Neural cell (in vitro differentiated cells): ENCODE measurements around the gene RMI2. TPM values are rescaled to one million over a fixed set of nuclear protein-coding genes. Genes with fewer than 3 reads are reported as not detected.

Experiments
- H2AFZ ChIP-seq: fragments of 200-600, 300-800 bp; sonication (generic), shearing (Covaris generic); 2 replicates; pipeline ENCODE4 v1.6.0; 2014; ENCODE audit warnings: low read depth, mild to moderate bottlenecking, antibody characterized with exemption, low read length, moderate library complexity
- H3F3A ChIP-seq: fragments of 200-600 bp; shearing (Covaris generic); 2 replicates; pipeline ENCODE4 v1.6.1; 2016; ENCODE audit warnings: mild to moderate bottlenecking, moderate library complexity, mixed read lengths, antibody characterized with exemption, low read length; ENCODE audit not compliant: insufficient read depth, poor library complexity, severe bottlenecking
- H3K27ac ChIP-seq: fragments of 200-600, 300-800 bp; sonication (generic), shearing (Covaris generic); 2 replicates; pipeline ENCODE4 v1.5.1; 2014; ENCODE audit warnings: mild to moderate bottlenecking, low read length, moderate library complexity
- H3K27me3 ChIP-seq: fragments of 300-800, 200-600 bp; sonication (generic), shearing (Covaris generic); 2 replicates; pipeline ENCODE4 v1.6.0; 2014; ENCODE audit warnings: mild to moderate bottlenecking, low read depth, low read length, moderate library complexity; ENCODE audit not compliant: insufficient read depth
- H3K36me3 ChIP-seq: fragments of 300-800, 200-600 bp; sonication (generic), shearing (Covaris generic); 2 replicates; pipeline ENCODE4 v1.5.1; 2014; ENCODE audit warnings: mild to moderate bottlenecking, antibody characterized with exemption, low read length, moderate library complexity; ENCODE audit not compliant: insufficient read depth
- H3K4me2 ChIP-seq: fragments of 300-800, 200-600 bp; sonication (generic), shearing (Covaris generic); 2 replicates; pipeline ENCODE4 v1.6.0; 2014; ENCODE audit warnings: mild to moderate bottlenecking, low read length
- H3K4me3 ChIP-seq: fragments of 300-800, 200-600 bp; sonication (generic), shearing (Covaris generic); 2 replicates; pipeline ENCODE4 v1.5.1; 2014; ENCODE audit warnings: mild to moderate bottlenecking, low read length, moderate library complexity
- H3K79me2 ChIP-seq: fragments of 200-600 bp; shearing (Covaris generic); replicated peaks from 2 replicates; pipeline ENCODE4 v1.6.0; 2014; ENCODE audit warnings: mild to moderate bottlenecking, low read length, moderate library complexity; ENCODE audit not compliant: insufficient read depth
- H3K9ac ChIP-seq: fragments of 300-800, 200-600 bp; sonication (generic), shearing (Covaris generic); 2 replicates; pipeline ENCODE4 v1.6.1; 2016; ENCODE audit warnings: mild to moderate bottlenecking, low read length, mixed read lengths
- H3K9me2 ChIP-seq: fragments of 200-600 bp; shearing (Covaris generic); 2 replicates; pipeline ENCODE4 v1.6.1; 2016; ENCODE audit warnings: mild to moderate bottlenecking, low read length, mixed read lengths; ENCODE audit not compliant: insufficient read depth
- H3K9me3 ChIP-seq: fragments of 200-600, 300-800 bp; sonication (generic), shearing (Covaris generic); 2 replicates; pipeline ENCODE4 v1.6.1; 2016; ENCODE audit warnings: mild to moderate bottlenecking, mixed run types, low read length, moderate library complexity, mixed read lengths
- H4K20me1 ChIP-seq: fragments of 200-600 bp; shearing (Covaris generic); 2 replicates; pipeline ENCODE4 v1.6.1; 2016; ENCODE audit warnings: mild to moderate bottlenecking, mixed run types; ENCODE audit not compliant: insufficient read depth
- EP300 ChIP-seq: fragments of 450-650 bp; conservative IDR thresholded peaks from 2 replicates; pipeline ENCODE4 v1.6.1; 2014; ENCODE audit warnings: antibody characterized with exemption, mild to moderate bottlenecking, moderate library complexity; ENCODE audit not compliant: poor library complexity, severe bottlenecking
- EZH2 ChIP-seq: fragments of 200-600, 300-800 bp; shearing (Covaris generic), sonication (generic); IDR thresholded peaks from 2 replicates; pipeline ENCODE4 v1.6.1; 2014; ENCODE audit warnings: antibody characterized with exemption, low read length, borderline replicate concordance, mild to moderate bottlenecking; ENCODE audit not compliant: insufficient read depth, poor library complexity, severe bottlenecking
- MXI1 ChIP-seq: fragments of 450-650 bp; conservative IDR thresholded peaks from 2 replicates; pipeline ENCODE4 v1.6.1; 2014; ENCODE audit warnings: antibody characterized with exemption, mild to moderate bottlenecking; ENCODE audit not compliant: poor library complexity, severe bottlenecking
- POLR2AphosphoS5 ChIP-seq: IDR thresholded peaks from 2 replicates; pipeline ENCODE4 v1.6.1; 2012
- RAD21 ChIP-seq: fragments of 450-650 bp; conservative IDR thresholded peaks from 2 replicates; pipeline ENCODE4 v1.6.1; 2014; ENCODE audit warnings: antibody characterized with exemption, mild to moderate bottlenecking, moderate library complexity
- SMC3 ChIP-seq: fragments of 450-650 bp; conservative IDR thresholded peaks from 2 replicates; pipeline ENCODE4 v1.6.1; 2014; ENCODE audit warnings: antibody characterized with exemption, mild to moderate bottlenecking, moderate library complexity; ENCODE audit not compliant: poor library complexity
- TAF1 ChIP-seq: IDR thresholded peaks from 2 replicates; pipeline ENCODE4 v1.6.1; 2012; ENCODE audit warnings: low read depth
- polyA plus RNA-seq: library from polyadenylated mRNA; depleted of rRNA; stranded (reverse); fragments of >200 nt; gene quantifications from 2 replicates; pipeline ENCODE4 v1.2.3, GENCODE V29; 2014
- TF ChIP-seq, protein P1 (sequence below): IDR thresholded peaks from 2 replicates; pipeline ENCODE4 v1.6.1; 2012; ENCODE audit warnings: borderline replicate concordance
- TF ChIP-seq, protein P2 (sequence below): fragments of 450-650 bp; IDR thresholded peaks from 2 replicates; pipeline ENCODE4 v1.5.1; 2014; ENCODE audit warnings: antibody characterized with exemption, mild to moderate bottlenecking, moderate library complexity; ENCODE audit not compliant: poor library complexity, severe bottlenecking

The RMI2 gene
- polyA plus RNA-seq, 1 donor from 2014 or later, result 0.48 TPM

DNA sequence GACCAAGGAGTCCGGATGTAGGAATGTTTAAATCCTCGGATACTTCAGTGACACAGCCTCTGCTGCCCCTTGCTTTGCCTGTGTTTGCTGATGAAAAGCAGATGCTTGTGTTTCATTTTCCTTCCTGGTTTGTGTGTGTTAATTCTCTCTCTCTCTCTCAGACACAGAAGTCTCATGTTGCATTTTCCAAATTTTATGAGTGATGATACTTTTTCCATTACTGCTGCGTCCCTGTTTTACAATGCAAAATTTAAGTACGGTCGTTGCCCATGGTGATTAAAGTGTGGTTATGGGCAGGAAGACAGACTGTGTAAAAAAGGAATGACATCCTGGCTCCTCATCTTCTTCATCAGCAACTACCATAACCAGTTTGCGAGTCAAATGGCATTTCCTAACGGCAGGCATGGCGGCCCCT lies 5.7 kb downstream of the RMI2 start:
- H2AFZ ChIP-seq, result no peak overlapping the region
- no peak overlapping the region for H3K27ac ChIP-seq
- no peak overlapping the region for H3K4me3 ChIP-seq
- no peak overlapping the region for H3K9ac ChIP-seq
- H3F3A ChIP-seq, result no peaks in the 10 kb centered on the region
- H3K9me3 ChIP-seq, result no peaks in the 10 kb centered on the region
- H3K27me3 ChIP-seq, result no peaks in the 10 kb centered on the region
- H4K20me1 ChIP-seq, result no peaks in the 10 kb centered on the region
- TF ChIP-seq EP300, result no peak
- no peak for TF ChIP-seq EZH2
- TF ChIP-seq, protein P1, sequence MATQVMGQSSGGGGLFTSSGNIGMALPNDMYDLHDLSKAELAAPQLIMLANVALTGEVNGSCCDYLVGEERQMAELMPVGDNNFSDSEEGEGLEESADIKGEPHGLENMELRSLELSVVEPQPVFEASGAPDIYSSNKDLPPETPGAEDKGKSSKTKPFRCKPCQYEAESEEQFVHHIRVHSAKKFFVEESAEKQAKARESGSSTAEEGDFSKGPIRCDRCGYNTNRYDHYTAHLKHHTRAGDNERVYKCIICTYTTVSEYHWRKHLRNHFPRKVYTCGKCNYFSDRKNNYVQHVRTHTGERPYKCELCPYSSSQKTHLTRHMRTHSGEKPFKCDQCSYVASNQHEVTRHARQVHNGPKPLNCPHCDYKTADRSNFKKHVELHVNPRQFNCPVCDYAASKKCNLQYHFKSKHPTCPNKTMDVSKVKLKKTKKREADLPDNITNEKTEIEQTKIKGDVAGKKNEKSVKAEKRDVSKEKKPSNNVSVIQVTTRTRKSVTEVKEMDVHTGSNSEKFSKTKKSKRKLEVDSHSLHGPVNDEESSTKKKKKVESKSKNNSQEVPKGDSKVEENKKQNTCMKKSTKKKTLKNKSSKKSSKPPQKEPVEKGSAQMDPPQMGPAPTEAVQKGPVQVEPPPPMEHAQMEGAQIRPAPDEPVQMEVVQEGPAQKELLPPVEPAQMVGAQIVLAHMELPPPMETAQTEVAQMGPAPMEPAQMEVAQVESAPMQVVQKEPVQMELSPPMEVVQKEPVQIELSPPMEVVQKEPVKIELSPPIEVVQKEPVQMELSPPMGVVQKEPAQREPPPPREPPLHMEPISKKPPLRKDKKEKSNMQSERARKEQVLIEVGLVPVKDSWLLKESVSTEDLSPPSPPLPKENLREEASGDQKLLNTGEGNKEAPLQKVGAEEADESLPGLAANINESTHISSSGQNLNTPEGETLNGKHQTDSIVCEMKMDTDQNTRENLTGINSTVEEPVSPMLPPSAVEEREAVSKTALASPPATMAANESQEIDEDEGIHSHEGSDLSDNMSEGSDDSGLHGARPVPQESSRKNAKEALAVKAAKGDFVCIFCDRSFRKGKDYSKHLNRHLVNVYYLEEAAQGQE, result no peak
- no peak for TF ChIP-seq TAF1
- no peak for TF ChIP-seq MXI1
- TF ChIP-seq SMC3, result no peak
- TF ChIP-seq POLR2AphosphoS5, result no peak
- TF ChIP-seq, protein P2, sequence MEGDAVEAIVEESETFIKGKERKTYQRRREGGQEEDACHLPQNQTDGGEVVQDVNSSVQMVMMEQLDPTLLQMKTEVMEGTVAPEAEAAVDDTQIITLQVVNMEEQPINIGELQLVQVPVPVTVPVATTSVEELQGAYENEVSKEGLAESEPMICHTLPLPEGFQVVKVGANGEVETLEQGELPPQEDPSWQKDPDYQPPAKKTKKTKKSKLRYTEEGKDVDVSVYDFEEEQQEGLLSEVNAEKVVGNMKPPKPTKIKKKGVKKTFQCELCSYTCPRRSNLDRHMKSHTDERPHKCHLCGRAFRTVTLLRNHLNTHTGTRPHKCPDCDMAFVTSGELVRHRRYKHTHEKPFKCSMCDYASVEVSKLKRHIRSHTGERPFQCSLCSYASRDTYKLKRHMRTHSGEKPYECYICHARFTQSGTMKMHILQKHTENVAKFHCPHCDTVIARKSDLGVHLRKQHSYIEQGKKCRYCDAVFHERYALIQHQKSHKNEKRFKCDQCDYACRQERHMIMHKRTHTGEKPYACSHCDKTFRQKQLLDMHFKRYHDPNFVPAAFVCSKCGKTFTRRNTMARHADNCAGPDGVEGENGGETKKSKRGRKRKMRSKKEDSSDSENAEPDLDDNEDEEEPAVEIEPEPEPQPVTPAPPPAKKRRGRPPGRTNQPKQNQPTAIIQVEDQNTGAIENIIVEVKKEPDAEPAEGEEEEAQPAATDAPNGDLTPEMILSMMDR, result no peak
- TF ChIP-seq RAD21, result no peak
- H3K9me2 ChIP-seq, result no peaks in the 10 kb centered on the region
- H3K36me3 ChIP-seq, result no peaks in the 10 kb centered on the region
- H3K4me2 ChIP-seq, result no peak overlapping the region
- no peaks in the 10 kb centered on the region for H3K79me2 ChIP-seq

DNA sequence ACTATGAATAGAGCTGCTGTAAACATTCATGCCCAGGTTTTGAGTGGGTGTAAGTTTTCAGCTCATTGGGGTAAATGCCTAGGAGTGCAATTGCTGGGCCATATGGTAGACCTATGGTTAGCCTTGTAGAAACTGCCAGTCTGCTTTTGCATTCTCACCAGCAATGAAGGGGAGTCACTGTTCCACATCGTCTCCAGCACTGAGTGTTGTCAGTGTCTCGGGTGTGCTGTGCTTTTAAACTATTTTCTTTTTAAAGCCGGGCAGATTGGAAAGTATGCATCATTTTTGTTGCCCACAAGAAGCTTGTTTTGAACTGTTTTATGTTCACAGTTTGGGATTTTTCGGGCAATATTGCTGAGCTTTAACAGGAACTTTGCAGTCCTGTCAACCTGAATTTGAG lies 7.9 kb downstream of the RMI2 start:
- no peaks in the 10 kb centered on the region for H3K9me3 ChIP-seq
- H3K9ac ChIP-seq, result no peak overlapping the region
- no peaks in the 10 kb centered on the region for H4K20me1 ChIP-seq
- H3K9me2 ChIP-seq, result no peaks in the 10 kb centered on the region
- no peaks in the 10 kb centered on the region for H3K27me3 ChIP-seq
- H3K4me2 ChIP-seq, result no peak overlapping the region
- TF ChIP-seq POLR2AphosphoS5 (no peak), TAF1 (no peak), MXI1 (no peak), EP300 (no peak), RAD21 (no peak)
- TF ChIP-seq, protein P1, result no peak
- H3F3A ChIP-seq, result no peaks in the 10 kb centered on the region
- H3K4me3 ChIP-seq, result no peak overlapping the region
- no peaks in the 10 kb centered on the region for H3K36me3 ChIP-seq
- H3K27ac ChIP-seq, result no peak overlapping the region
- H3K79me2 ChIP-seq, result no peaks in the 10 kb centered on the region
- no peak overlapping the region for H2AFZ ChIP-seq
